HG03025 (cell line): ENCODE measurements around the gene C2orf42.
"Not testable (repeated sequence)": the region's sequence is repeated elsewhere in the genome, so short reads cannot be mapped to it uniquely, and the experiment has no call there.

ENCODE experiments used
- ATAC-seq: cut with Tn5 transposase; IDR thresholded peaks from one replicate; pipeline ENCODE4 v1.9.1; 2021; ENCODE audit warnings: mild to moderate bottlenecking, moderate library complexity; ENCODE audit not compliant: unreplicated experiment, low FRiP score

C2orf42 gene

GRCh38 chr2:70111752-70112591 is 78.8 kb downstream of the C2orf42 start:
- ATAC-seq: no peak

GRCh38 chr2:70110397-70110796 is 80.4 kb downstream of the C2orf42 start:
- ATAC-seq: not testable (repeated sequence)

- ATAC-seq: not testable (repeated sequence)
Measured at GRCh38 chr2:70106138-70106537, 84.7 kb downstream of the C2orf42 start.

- no peak for ATAC-seq
Measured at GRCh38 chr2:70104231-70105111, 86.3 kb downstream of the C2orf42 start.

GRCh38 chr2:70103531-70104061 is 87.2 kb downstream of the C2orf42 start:
- no peak for ATAC-seq

- ATAC-seq: not testable (repeated sequence)
Measured at GRCh38 chr2:70102323-70102905, 88.4 kb downstream of the C2orf42 start.

GRCh38 chr2:70101686-70102085 is 89.1 kb downstream of the C2orf42 start:
- not testable (repeated sequence) for ATAC-seq

GRCh38 chr2:70101174-70101573 is 89.6 kb downstream of the C2orf42 start:
- ATAC-seq: no peak
